ENCODE measurements around the gene CDS2. TPM values are rescaled to one million over a fixed set of nuclear protein-coding genes. Genes with fewer than 3 reads are reported as not detected.
"Not testable (repeated sequence)": the region's sequence is repeated elsewhere in the genome, so short reads cannot be mapped to it uniquely, and the experiment has no call there.

The CDS2 gene
- total and polyA plus RNA-seq, 9 donors, result 11.4 to 54.6 (median 37.6) TPM

- Histone ChIP-seq H3K27ac (no peak overlapping the region), H3K4me3 (no peak overlapping the region), H3K36me3 (no peaks in the 10 kb centered on the region), H3K9me3 (no peaks in the 10 kb centered on the region), H3K27me3 (no peaks in the 10 kb centered on the region), H3K4me1 (ENCODE audit: insufficient read depth) (no peaks in the 10 kb centered on the region)
- no peak for TF ChIP-seq CTCF (IDR thresholded peaks at IDR 0.05)
- no peak for TF ChIP-seq EP300 (IDR thresholded peaks at IDR 0.05)
- TF ChIP-seq POLR2A (IDR thresholded peaks at IDR 0.05), result no peak
- WGBS, 3 donors, result 84% methylated on average over 3 of the region's 3 CpGs
- DNase-seq, result no peak
- intact Hi-C loops (cut with DNase I), result loop anchor here in 1 of 4 donors (5.0 kb wide), 1 partner anchor 138 kb away; no protein-coding TSS in a partner anchor
Observed at GRCh38 chr20:5095454-5095853, 31.4 kb upstream of the CDS2 start.

- WGBS, 3 donors, result 79 to 86% (median 82%) methylated on average over 3 of the region's 3 CpGs
- DNase-seq, result no peak
- intact Hi-C loops (cut with DNase I), result loop anchor here in 1 of 4 donors (5.0 kb wide), 1 partner anchor 139 kb away; no protein-coding TSS in a partner anchor
- H3K36me3 ChIP-seq, result no peaks in the 10 kb centered on the region
- no peak overlapping the region for H3K4me3 ChIP-seq
- H3K27ac ChIP-seq, result no peak overlapping the region
- no peaks in the 10 kb centered on the region for H3K9me3 ChIP-seq
- TF ChIP-seq POLR2A (IDR thresholded peaks at IDR 0.05) (no peak), EP300 (IDR thresholded peaks at IDR 0.05) (no peak), CTCF (IDR thresholded peaks at IDR 0.05) (no peak)
- no peaks in the 10 kb centered on the region for H3K4me1 ChIP-seq (ENCODE audit: insufficient read depth)
- no peaks in the 10 kb centered on the region for H3K27me3 ChIP-seq
Observed at GRCh38 chr20:5095931-5096330, 30.9 kb upstream of the CDS2 start.

GRCh38 chr20:5096463-5096862 is 30.3 kb upstream of the CDS2 start:
- DNase-seq, result no peak
- Histone ChIP-seq H3K36me3 (no peaks in the 10 kb centered on the region), H3K4me1 (ENCODE audit: insufficient read depth) (no peaks in the 10 kb centered on the region), H3K4me3 (no peak overlapping the region), H3K27me3 (no peaks in the 10 kb centered on the region), H3K9me3 (no peaks in the 10 kb centered on the region), H3K27ac (no peak overlapping the region)
- TF ChIP-seq POLR2A (IDR thresholded peaks at IDR 0.05) (no peak), CTCF (IDR thresholded peaks at IDR 0.05) (no peak), EP300 (IDR thresholded peaks at IDR 0.05) (no peak)
- intact Hi-C loops (cut with DNase I), result loop anchor here in 1 of 4 donors (5.0 kb wide), 1 partner anchor 139 kb away; no protein-coding TSS in a partner anchor
- WGBS, 3 donors, result 86 to 93% (median 87%) methylated on average over 2 of the region's 2 CpGs

- H3K9me3 ChIP-seq; H3K4me1 ChIP-seq (ENCODE audit: insufficient read depth); H3K27ac ChIP-seq; H3K36me3 ChIP-seq; H3K4me3 ChIP-seq; H3K27me3 ChIP-seq; DNase-seq: not testable (repeated sequence)
- intact Hi-C loops (cut with DNase I), result loop anchor here in 1 of 4 donors (5.0 kb wide), 1 partner anchor 142 kb away; no protein-coding TSS in a partner anchor
- WGBS, 3 donors, result 83 to 91% (median 87%) methylated on average over 1 of the region's 1 CpG
Observed at GRCh38 chr20:5099009-5099408, 27.8 kb upstream of the CDS2 start.

GRCh38 chr20:5099909-5100308 is 26.9 kb upstream of the CDS2 start:
- H3K27ac ChIP-seq; DNase-seq; H3K9me3 ChIP-seq; H3K4me3 ChIP-seq; H3K4me1 ChIP-seq (ENCODE audit: insufficient read depth); H3K27me3 ChIP-seq; H3K36me3 ChIP-seq: not testable (repeated sequence)
- 88 to 93% (median 89%) methylated on average over 3 of the region's 3 CpGs for WGBS, 3 donors
- intact Hi-C loops (cut with DNase I), result loop anchor here in 1 of 4 donors (5.0 kb wide), 1 partner anchor 143 kb away; no protein-coding TSS in a partner anchor

Data from ovary (tissue), 9 donors.